Stimulated activated CD4-positive, alpha-beta T cell treated with anti-CD3 and anti-CD28 coated beads, Interleukin-1b, Interleukin-23, amount 100 ng/mL, for 48 hours (primary cell): ENCODE results near the gene TMEM263.
"Not testable (repeated sequence)": the region's sequence is repeated elsewhere in the genome, so short reads cannot be mapped to it uniquely, and the experiment has no call there.

Experiments
- DNase-seq: peaks from one replicate; pipeline ENCODE4 v3.0.0-alpha.2; 2020

Gene TMEM263

GRCh38 chr12:106955377-106956047 lies at the start of gene TMEM263:
Gene TMEM263 (plus strand): TSS chr12:106955907. CDS start chr12:106967117, 11,210 bp downstream.
- peak; percentile 90 for DNase-seq

- DNase-seq = no peak
Measured at GRCh38 chr12:106906715-106907114, 49.0 kb upstream of the TMEM263 start.

- no peak for DNase-seq
Measured at GRCh38 chr12:106907411-106907810, 48.3 kb upstream of the TMEM263 start.

- DNase-seq = no peak
Measured at GRCh38 chr12:106907846-106908245, 47.9 kb upstream of the TMEM263 start.

GRCh38 chr12:106908561-106908960 lies 47.1 kb upstream of the TMEM263 start:
- no peak for DNase-seq

DNA sequence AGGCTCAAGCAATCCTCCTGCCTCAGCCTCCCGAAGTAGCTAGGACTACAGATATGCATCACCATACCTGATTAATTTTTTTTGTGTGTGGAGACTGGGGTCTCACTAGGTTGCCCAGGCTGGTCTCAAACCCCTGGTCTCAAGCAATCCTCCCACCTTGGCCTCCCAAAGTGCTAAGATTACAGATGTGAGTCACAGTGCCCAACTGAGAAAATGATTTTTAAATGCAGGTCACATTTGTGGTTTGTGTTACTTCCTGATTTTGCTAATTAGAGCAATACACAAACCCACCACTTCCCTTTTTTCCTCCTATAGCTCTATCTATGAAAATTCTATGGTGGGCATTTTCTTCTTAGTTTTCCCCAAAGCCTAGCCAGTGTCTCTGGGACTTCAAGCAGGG lies 45.5 kb upstream of the TMEM263 start:
- DNase-seq = no peak

DNA sequence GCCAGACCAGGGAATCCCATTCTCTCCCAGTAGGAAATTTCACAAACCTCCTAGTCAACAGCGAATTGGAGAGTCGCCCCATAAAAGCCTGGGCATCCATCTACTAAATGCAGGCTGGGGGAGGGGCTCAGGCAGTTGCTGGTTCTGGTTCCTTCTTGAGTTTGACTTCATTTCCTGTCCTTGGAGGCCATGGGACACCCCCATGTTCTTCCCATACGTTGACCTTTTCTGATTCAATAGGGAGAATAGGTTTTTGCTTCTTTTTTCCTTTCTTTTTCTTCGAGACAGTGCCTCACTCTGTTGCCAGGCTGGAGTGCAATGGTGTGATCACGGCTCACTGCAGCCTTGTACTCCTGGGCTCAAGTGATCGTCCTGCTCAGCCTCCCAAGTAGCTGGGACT lies 44.1 kb upstream of the TMEM263 start:
- DNase-seq = no peak

- no peak for DNase-seq
Measured at GRCh38 chr12:106913456-106913855, 42.3 kb upstream of the TMEM263 start.

GRCh38 chr12:106914796-106915634 lies 40.7 kb upstream of the TMEM263 start:
- no peak for DNase-seq

DNA sequence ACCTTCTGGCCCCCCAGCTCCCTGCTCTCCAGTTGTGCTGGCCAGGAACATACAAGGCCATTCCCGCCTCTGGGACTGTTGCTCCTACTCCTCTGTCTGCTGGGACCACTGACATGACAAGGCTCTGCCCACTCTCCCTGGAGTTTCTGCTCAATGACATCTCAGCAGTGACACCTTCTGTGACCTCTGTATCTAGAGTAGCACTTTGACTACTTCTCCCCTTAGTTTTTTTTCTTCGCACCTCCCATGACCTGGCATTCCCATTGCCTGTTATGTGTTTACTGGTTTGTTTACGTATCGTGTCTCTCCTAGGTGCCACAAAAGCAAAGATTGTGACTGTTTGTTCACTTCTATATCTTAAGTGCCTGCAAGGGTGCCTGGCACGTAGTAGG lies 40.1 kb upstream of the TMEM263 start:
- no peak for DNase-seq

DNA sequence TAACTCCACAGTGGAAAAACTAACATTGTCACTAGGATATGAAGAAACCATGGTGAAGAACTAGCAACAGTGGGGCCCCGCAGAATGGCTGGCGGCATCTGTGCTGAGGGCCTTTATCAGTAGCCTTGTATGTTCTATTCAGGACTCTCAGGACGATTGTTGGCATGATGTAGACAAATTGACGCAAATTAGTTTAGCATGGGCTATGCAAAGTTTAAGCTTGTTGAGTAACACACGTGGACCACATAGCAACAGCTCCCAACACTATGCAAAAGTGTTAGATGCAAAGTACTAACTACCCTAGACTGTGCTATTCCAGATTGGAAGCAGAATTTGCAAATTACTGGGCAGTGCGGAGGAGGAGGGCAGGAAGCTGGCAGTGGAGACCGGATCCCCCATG lies 38.2 kb upstream of the TMEM263 start:
- DNase-seq = no peak

DNA sequence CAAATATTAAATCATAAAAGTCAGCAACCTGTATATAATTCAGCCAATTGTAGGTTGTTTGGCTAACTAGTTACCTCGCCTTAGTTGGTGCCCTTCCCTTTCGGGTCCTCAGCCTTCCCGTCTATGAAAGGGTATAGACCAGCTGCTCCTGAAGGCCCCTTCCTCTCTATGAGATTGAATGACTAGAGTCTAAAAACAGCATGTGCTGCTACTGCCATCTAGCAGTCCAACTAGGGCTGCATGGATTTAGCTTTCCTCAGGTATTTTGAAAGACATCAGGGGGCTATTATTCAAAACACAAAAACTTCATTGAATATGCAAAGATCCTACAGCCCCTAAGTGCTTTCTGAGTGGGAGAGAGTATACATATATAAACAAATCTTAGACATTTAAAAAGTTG lies 37.0 kb upstream of the TMEM263 start:
- DNase-seq = no peak

DNA sequence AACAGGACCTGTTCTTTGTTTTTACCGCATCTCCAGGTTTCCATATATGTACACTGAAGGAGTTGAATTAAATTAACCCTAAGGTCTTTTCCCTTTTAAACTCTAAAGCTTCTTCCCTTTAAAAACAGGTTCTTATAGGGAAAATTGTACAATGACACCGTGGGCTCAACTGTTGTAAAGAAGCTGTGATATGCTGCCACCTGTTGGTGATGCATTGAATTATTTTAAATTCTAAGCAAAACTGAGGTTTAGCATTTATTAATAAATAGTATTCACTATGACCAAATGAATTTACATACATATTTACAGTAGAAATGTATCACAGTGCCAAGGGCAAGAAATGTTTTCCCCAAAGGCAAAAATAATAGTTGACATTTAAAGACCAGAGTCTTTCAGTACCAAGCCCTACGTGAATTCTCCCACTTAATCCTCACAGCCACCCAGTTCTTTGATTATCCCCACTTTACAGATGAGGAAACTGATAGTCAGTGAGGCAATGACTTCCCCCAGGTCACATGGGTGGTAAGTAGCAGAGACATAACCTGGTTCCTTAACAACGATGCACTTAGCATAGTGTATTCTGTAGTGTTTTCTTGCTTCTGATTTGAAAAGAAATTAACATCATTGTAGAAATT lies 35.7 kb upstream of the TMEM263 start:
- DNase-seq = no peak

- DNase-seq = not testable (repeated sequence)
Measured at GRCh38 chr12:106921976-106922375, 33.7 kb upstream of the TMEM263 start.

DNA sequence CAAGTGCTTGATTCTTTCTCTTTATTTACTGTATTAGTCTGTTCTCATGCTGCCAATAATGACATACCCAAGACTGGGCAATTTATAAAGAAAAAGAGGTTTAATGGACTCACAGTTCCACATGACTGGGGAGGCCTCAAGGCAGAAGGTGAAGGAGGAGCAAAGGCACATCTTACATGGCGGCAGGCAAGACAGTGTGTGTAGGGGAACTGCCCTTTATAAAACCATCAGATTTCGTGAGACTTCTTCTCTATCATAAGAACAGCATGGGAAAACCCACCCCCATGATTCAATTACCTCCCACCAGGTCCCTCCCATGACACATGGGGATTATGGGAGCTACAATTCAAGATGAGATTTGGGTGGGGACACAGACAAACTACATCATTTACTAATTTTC lies 32.1 kb upstream of the TMEM263 start:
- not testable (repeated sequence) for DNase-seq

DNA sequence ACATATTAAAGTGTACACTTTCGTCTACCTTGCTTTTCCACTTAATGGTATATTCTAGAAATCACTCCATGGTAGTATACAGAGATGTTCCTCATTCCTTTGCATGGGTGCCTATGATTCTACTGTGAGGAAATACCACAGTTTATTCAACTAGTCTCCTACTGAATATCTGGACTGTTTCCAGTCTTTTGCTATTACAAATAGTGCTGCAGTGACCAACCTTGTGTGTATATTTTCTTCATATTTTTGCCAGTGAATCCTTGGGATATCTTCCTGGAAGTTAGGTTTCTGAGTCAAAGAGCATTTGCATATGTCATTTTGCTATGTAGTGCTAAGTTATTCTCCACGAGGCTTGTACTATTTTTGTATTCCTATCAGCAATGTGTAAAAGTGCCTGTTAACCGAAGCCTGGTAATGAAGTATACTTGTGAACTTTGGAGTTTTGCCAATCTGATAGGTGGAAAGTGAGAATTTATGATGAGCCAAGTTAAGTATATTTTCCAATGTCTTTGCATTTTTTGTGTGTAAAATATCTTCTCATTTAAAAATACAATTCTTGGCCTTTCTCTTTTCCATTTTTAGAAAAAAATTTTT lies 31.3 kb upstream of the TMEM263 start:
- no peak for DNase-seq

- no peak for DNase-seq
Measured at GRCh38 chr12:106926657-106927056, 29.1 kb upstream of the TMEM263 start.

DNA sequence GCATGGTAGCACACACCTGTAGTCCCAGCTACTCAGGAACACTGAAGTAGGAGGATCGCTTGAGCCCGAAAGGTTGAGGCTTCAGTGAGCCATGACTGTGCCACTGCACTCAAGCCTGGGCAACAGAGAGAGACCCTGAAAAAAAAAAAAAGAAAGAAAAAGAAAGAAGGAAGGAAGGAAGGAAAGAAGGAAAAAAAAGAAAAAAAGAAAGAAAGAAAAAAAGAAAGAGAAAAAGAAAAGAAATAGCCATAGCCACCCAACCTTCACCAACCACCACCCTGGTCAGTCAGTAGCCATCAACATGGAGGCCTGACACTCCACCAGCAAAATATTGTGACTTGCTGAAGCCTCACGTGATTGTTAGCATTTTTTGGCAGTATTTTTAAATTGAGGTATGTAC lies 21.4 kb upstream of the TMEM263 start:
- no peak for DNase-seq

- DNase-seq = no peak
Measured at GRCh38 chr12:106941481-106942156, 14.1 kb upstream of the TMEM263 start.

GRCh38 chr12:106942775-106943174 lies 12.9 kb upstream of the TMEM263 start:
- no peak for DNase-seq

GRCh38 chr12:106945261-106945851 lies 10.4 kb upstream of the TMEM263 start:
- no peak for DNase-seq

DNA sequence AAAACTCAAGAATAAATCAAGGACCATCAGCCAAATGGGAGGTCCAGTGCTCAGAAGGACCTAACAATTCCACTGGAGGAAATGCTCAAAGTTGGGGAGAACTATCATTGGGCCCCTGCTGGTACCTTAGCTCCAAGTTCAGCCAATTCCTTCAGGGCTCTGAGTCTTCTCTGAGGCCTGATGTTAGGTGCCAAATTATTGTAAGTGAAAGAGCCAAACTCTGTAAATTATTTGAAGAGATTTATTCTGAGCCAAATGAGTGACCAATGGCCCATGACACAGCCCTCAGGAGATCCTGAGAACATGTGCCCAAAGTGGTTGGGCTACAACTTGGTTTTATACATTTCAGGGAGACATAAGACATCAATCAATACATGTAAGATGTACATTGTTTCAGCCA lies 8.2 kb upstream of the TMEM263 start:
- DNase-seq = no peak

DNA sequence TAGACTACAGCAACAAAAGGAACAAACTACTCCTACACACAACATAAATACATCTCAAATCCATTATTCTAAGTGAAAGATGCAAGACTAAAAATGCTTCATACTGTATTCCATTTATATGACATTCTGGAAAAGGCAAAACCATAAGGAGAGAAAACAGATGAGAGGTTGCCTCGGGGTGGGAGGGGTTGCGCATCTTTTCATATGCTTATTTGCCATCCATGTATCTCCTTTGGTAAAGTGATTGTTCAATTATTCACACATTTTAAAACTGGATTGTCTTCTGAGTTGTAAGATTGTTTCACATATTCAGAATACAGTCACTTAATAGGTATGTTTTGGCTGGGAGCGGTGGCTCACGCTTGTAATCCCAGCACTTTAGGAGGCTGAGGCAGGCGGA lies 5.1 kb upstream of the TMEM263 start:
- no peak for DNase-seq
